ENCODE results near the gene ADRA2C.

ADRA2C gene

GRCh38 chr4:3816983-3817960 is 51.1 kb downstream of the ADRA2C start:
- no peak for DNase-seq (ENCODE audit: extremely low spot score)
- ChIA-PET CTCF (no interaction called here), POLR2A (no interaction called here)
- TF ChIP-seq FOXK2 (IDR thresholded peaks at IDR 0.05) = no peak
